Transverse colon (tissue), 3 donors: Measurements from ENCODE around the gene ADM5.

Source experiments
- POLR2A ChIP-seq: fragments of 450-650 bp; IDR thresholded peaks from one replicate; pipeline ENCODE4 v1.6.1; 2016; ENCODE audit warnings: antibody characterized with exemption, mild to moderate bottlenecking, moderate library complexity
- TF ChIP-seq, protein P1 (sequence below), 5 experiments: fragments of 200-600 bp in 3 of 5; fragments of 450-650 bp in 2 of 5; sonication (generic) in 3 of 5; IDR thresholded peaks; 1 replicate in 2 of 5; 2 replicates in 3 of 5; pipeline ENCODE4 v1.5.1; 2016 to 2017; ENCODE audit warnings: antibody characterized with exemption in 5 of 5, inconsistent platforms in 3 of 5, mild to moderate bottlenecking in 2 of 5, moderate library complexity in 1 of 5

DNA sequence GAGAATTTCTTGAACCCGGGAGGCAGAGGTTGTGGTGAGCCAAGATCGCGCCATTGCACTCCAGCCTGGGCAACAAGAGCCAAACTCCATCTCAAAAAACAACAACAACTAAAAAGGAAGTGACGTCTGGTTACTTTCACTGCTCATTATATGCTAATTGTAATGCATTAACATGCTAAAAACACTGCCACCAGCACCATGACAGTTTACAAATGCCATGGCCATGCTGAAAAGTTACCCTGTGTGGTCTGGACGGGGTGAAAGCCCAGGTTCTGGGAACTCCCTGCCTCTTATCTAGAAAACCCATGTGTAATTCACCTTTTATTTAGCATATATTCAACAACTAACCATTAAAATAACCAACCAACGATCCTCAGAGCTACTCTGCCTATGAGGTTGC lies 29.6 kb downstream of the ADM5 start:
- TF ChIP-seq POLR2A, result no peak
- TF ChIP-seq, protein P1, sequence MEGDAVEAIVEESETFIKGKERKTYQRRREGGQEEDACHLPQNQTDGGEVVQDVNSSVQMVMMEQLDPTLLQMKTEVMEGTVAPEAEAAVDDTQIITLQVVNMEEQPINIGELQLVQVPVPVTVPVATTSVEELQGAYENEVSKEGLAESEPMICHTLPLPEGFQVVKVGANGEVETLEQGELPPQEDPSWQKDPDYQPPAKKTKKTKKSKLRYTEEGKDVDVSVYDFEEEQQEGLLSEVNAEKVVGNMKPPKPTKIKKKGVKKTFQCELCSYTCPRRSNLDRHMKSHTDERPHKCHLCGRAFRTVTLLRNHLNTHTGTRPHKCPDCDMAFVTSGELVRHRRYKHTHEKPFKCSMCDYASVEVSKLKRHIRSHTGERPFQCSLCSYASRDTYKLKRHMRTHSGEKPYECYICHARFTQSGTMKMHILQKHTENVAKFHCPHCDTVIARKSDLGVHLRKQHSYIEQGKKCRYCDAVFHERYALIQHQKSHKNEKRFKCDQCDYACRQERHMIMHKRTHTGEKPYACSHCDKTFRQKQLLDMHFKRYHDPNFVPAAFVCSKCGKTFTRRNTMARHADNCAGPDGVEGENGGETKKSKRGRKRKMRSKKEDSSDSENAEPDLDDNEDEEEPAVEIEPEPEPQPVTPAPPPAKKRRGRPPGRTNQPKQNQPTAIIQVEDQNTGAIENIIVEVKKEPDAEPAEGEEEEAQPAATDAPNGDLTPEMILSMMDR (IDR thresholded peaks at IDR 0.05), result no peak
